Glutamatergic neuron (in vitro differentiated cells): ENCODE measurements around the gene SYNM. TPM values are rescaled to one million over a fixed set of nuclear protein-coding genes. Genes with fewer than 3 reads are reported as not detected.

Experiments used
- DNase-seq: peaks from one replicate; pipeline ENCODE4 v3.0.0; 2022
- H3K27ac Mint-ChIP-seq: one replicate; pipeline ENCODE4 v1.8.0; 2020; ENCODE audit warnings: mild to moderate bottlenecking, mixed read lengths, inconsistent platforms; ENCODE audit not compliant: unreplicated experiment
- H3K27me3 Mint-ChIP-seq: one replicate; pipeline ENCODE4 v1.8.0; 2020; ENCODE audit warnings: mild to moderate bottlenecking, moderate library complexity, mixed read lengths, inconsistent platforms; ENCODE audit not compliant: unreplicated experiment
- H3K36me3 Mint-ChIP-seq: one replicate; pipeline ENCODE4 v1.8.0; 2020; ENCODE audit warnings: mild to moderate bottlenecking, mixed read lengths, inconsistent platforms; ENCODE audit not compliant: unreplicated experiment
- H3K4me1 Mint-ChIP-seq: one replicate; pipeline ENCODE4 v1.8.0; 2020; ENCODE audit warnings: mild to moderate bottlenecking, low read depth, mixed read lengths, inconsistent platforms; ENCODE audit not compliant: unreplicated experiment
- H3K4me3 Mint-ChIP-seq: one replicate; pipeline ENCODE4 v1.8.0; 2020; ENCODE audit warnings: mild to moderate bottlenecking, mixed read lengths, inconsistent platforms; ENCODE audit not compliant: unreplicated experiment
- H3K9me3 Mint-ChIP-seq: one replicate; pipeline ENCODE4 v1.8.0; 2020; ENCODE audit warnings: mild to moderate bottlenecking, moderate library complexity, mixed read lengths, inconsistent platforms; ENCODE audit not compliant: unreplicated experiment
- CTCF ChIP-seq: fragments of 200-600 bp; sonication (generic); IDR thresholded peaks from one replicate; pipeline ENCODE4 v1.5.0; 2021; ENCODE audit not compliant: partially characterized antibody, unreplicated experiment
- total RNA-seq: library from RNA; stranded (reverse); fragmentation: NEBNext Ultra II Directional; extraction: Animal tissue kit (Norgen Biotek cat#: 25700); gene quantifications from one replicate; pipeline ENCODE4 v1.2.1, GENCODE V29; 2021; ENCODE audit not compliant: unreplicated experiment

Gene SYNM
- total RNA-seq, 1 donor from 2014 or later, result 4.8 TPM

GRCh38 chr15:99095626-99096025 is 9.3 kb upstream of the SYNM start:
- Mint-ChIP-seq H3K4me1 (no peaks in the 10 kb centered on the region), H3K36me3 (no peaks in the 10 kb centered on the region), H3K27me3 (peaks cover 4% of the 10 kb centered on the region), H3K27ac (no peak overlapping the region), H3K4me3 (no peak overlapping the region), H3K9me3 (no peaks in the 10 kb centered on the region)
- TF ChIP-seq CTCF, result no peak
- no peak for DNase-seq

DNA sequence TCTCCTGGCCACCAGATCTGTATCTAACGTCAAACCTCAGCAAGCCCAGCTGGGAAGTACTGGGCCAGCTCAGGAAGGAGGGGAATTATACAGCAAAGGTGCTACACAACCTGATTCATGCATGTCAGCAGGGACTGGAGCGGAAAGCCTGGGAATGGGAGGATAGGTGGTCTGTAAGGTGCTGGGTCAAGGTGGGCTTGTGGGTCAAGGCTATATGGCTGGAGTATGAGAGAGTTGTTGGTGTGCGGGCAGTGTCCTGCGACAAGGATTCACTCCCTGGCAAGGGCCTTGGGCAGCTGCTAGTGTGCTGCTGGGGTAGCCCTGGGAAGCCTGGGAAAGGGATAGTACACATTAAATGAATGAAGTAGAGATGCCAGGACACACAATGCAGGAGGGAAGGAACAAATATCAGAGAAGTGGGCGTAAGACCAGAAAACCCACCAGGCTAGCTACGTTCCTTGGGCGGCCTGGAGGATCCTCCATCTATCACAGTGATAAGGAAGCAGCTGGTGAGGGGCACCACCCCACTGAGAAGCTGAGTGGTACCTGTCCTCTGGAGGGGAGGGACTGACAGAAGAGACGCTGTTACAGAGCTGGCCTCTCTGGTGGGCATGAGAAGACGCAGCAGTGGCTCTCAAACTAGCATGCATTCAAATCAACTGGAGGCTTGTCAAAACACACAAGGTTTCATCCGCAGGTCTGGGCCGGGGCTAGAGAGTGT is 8.5 kb upstream of the SYNM start:
- Mint-ChIP-seq H3K27me3 (peaks cover 4% of the 10 kb centered on the region), H3K4me3 (no peak overlapping the region), H3K4me1 (no peaks in the 10 kb centered on the region), H3K9me3 (no peaks in the 10 kb centered on the region), H3K27ac (no peak overlapping the region), H3K36me3 (no peaks in the 10 kb centered on the region)
- no peak for TF ChIP-seq CTCF
- no peak for DNase-seq

DNA sequence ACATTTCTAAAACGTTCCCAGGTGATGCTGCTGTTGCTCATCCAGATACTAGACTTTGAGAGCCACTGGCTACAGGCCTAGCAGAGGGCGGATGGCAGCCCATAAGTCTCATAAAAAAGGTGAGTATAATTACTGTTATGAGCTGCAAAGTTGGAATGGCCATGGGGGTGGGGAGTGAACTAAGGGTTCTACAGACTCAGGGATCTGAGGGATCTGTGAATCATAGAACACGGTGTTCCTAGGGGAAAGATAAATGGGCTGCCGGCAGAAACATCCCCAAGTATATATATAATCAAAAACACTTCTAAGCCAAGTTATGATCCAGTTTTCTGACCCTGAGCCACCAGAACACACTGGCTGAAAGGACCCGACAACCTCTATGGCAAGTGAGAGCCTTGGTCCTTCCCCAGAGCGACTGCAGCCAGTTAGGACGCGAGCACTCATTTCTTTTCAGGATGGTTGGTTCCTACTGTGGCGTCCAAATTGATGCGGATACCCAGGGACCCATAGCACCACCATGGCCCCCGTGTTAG is 7.9 kb upstream of the SYNM start:
- Mint-ChIP-seq H3K4me3 (no peak overlapping the region), H3K27me3 (peaks cover 4% of the 10 kb centered on the region), H3K4me1 (no peaks in the 10 kb centered on the region), H3K27ac (no peak overlapping the region), H3K9me3 (no peaks in the 10 kb centered on the region), H3K36me3 (no peaks in the 10 kb centered on the region)
- no peak for DNase-seq
- TF ChIP-seq CTCF, result no peak

DNA sequence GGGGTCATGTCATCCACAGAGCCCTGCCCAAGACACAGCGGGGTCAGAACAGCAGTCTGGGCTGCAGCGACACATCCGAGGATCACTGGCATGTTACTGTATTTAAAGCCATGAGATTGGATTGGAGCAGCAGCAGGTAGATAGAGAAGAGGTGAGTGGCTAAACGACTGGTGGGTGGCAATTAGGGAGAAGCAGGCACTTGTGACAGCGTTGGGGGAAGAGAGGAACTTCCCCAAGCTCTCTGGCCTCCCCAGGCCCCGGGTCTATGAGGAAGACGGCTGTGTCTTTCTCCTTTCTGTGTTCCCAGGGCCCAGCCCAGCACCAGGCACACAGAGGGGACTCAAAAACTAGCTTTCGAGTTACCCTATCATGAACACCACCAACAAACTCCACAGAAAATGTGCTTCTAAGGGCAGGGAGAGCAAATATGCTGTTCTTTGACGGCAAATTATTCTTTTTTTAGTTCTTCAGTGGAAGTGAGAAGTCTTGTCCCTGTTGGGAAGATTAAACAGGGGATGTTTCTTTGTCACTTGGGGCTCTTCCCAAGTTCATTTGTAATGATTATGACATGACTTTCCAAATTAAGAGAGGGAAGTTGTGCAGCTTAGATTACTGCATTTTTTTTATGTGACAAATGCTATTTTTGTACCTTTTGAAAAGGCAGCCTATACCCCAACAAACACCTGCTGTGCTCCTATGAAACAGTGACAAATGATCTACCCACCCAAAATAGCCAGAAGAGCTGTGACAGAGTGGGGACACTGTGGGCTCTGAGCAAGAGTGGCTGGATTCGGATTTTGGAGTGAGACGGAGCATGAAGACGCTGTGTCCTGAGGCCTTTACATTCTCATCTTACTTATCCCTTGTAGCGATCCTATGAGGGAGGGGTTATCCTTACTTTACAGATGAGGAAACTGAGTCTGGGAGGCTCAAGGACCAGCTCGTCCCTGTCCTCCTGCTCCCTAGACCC is 7.2 kb upstream of the SYNM start:
- no peak for TF ChIP-seq CTCF
- H3K27me3 Mint-ChIP-seq, result peaks cover 4% of the 10 kb centered on the region
- H3K4me1 Mint-ChIP-seq, result peaks cover 3% of the 10 kb centered on the region
- DNase-seq, result no peak
- no peaks in the 10 kb centered on the region for H3K36me3 Mint-ChIP-seq
- H3K9me3 Mint-ChIP-seq, result no peaks in the 10 kb centered on the region
- H3K27ac Mint-ChIP-seq, result no peak overlapping the region
- no peak overlapping the region for H3K4me3 Mint-ChIP-seq

DNA sequence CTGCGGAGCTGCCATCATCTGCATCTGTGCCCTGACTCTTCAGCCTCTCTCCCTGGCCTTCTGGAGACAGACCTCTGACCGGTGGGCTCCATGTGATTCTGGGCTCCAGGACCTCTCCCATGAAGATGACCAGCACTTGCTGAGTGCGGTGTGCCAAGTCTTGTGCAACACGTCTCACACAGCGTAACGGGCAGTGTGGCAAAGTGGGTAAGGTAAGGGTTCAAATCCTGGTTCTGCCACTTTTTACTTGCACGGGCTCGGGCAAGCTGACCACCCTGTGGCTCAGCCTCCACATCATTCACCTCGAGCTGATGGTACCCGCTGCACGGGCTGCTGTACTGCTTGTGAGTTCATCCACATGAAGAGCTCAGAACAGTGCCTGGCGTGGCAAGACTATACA is 6.5 kb upstream of the SYNM start:
- no peaks in the 10 kb centered on the region for H3K36me3 Mint-ChIP-seq
- H3K9me3 Mint-ChIP-seq, result no peaks in the 10 kb centered on the region
- H3K4me1 Mint-ChIP-seq, result peaks cover 3% of the 10 kb centered on the region
- H3K27me3 Mint-ChIP-seq, result peaks cover 4% of the 10 kb centered on the region
- DNase-seq, result no peak
- no peak for TF ChIP-seq CTCF
- H3K27ac Mint-ChIP-seq, result no peak overlapping the region
- H3K4me3 Mint-ChIP-seq, result no peak overlapping the region
